Stomach (tissue), 4 donors: ENCODE measurements around the gene TMEM229B.

ENCODE experiments used
- POLR2A ChIP-seq, 4 donors: fragments of 450-650 bp; IDR thresholded peaks; one replicate each; pipeline ENCODE4 v1.6.1; 2016; ENCODE audit warnings: antibody characterized with exemption in 4 of 4, control low read depth in 2 of 4, mild to moderate bottlenecking in 1 of 4, moderate library complexity in 1 of 4
- TF ChIP-seq, protein P1 (sequence below), 7 experiments: fragments of 450-650 bp in 4 of 7; fragments of 200-600 bp in 3 of 7; sonication (generic) in 3 of 7; IDR thresholded peaks; one replicate each; pipeline ENCODE4 v1.5.1; 2016 to 2019; ENCODE audit warnings: antibody characterized with exemption in 7 of 7, control low read depth in 2 of 7, mild to moderate bottlenecking in 1 of 7

DNA sequence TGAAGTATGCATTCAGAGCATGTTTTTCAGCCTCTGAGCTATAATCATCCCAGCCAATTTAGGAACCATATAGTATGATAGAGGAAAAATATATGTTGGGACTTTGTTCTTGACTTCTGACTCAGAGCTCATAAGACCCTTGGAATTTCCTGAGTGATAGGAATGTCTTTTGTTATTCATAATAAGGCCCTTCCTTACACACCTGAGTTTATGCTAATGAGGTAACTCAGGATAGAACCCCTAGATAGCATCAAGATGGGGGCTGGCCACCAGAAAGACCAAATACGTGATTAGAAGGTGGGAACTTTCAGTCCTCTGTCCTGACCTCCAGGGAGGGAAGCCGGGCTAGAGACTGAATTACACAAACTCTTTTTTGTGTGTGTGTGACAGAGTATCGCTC, 44.1 kb downstream of the TMEM229B start:
- TF ChIP-seq POLR2A (IDR thresholded peaks at IDR 0.05): no peak
- TF ChIP-seq, protein P1, sequence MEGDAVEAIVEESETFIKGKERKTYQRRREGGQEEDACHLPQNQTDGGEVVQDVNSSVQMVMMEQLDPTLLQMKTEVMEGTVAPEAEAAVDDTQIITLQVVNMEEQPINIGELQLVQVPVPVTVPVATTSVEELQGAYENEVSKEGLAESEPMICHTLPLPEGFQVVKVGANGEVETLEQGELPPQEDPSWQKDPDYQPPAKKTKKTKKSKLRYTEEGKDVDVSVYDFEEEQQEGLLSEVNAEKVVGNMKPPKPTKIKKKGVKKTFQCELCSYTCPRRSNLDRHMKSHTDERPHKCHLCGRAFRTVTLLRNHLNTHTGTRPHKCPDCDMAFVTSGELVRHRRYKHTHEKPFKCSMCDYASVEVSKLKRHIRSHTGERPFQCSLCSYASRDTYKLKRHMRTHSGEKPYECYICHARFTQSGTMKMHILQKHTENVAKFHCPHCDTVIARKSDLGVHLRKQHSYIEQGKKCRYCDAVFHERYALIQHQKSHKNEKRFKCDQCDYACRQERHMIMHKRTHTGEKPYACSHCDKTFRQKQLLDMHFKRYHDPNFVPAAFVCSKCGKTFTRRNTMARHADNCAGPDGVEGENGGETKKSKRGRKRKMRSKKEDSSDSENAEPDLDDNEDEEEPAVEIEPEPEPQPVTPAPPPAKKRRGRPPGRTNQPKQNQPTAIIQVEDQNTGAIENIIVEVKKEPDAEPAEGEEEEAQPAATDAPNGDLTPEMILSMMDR (IDR thresholded peaks at IDR 0.05): no peak
